Neuronal stem cell (in vitro differentiated cells): ENCODE measurements around the gene CHRNB4.

Source experiments
- DNase-seq: peaks from one replicate; pipeline ENCODE4 v3.0.0-alpha.2; 2013; ENCODE audit warnings: low spot score
- H2AFZ ChIP-seq: one replicate; pipeline ENCODE4 v1.6.1; 2013; ENCODE audit warnings: mild to moderate bottlenecking, low read length, inconsistent platforms
- H2AK5ac ChIP-seq: 2 replicates; pipeline ENCODE4 v1.6.1; 2013; ENCODE audit warnings: low read depth, mild to moderate bottlenecking, inconsistent platforms, low read length, moderate library complexity, mixed read lengths
- H2BK120ac ChIP-seq: 2 replicates; pipeline ENCODE4 v1.6.1; 2013; ENCODE audit warnings: low read depth, mild to moderate bottlenecking, inconsistent platforms, low read length, moderate library complexity, mixed read lengths
- H2BK12ac ChIP-seq: one replicate; pipeline ENCODE4 v1.6.1; 2013; ENCODE audit warnings: low read length, inconsistent platforms
- H2BK15ac ChIP-seq: 2 replicates; pipeline ENCODE4 v1.6.1; 2013; ENCODE audit warnings: mild to moderate bottlenecking, low read length, inconsistent platforms, mixed read lengths
- H2BK5ac ChIP-seq: one replicate; pipeline ENCODE4 v1.6.1; 2013; ENCODE audit warnings: inconsistent platforms, mild to moderate bottlenecking, low read length, moderate library complexity
- H3K14ac ChIP-seq: one replicate; pipeline ENCODE4 v1.6.1; 2013; ENCODE audit warnings: low read length, inconsistent platforms
- H3K18ac ChIP-seq: 2 replicates; pipeline ENCODE4 v1.6.1; 2013; ENCODE audit warnings: low read length, inconsistent platforms
- H3K23ac ChIP-seq: 2 replicates; pipeline ENCODE4 v1.6.1; 2013; ENCODE audit warnings: low read depth, mild to moderate bottlenecking, mixed read lengths, low read length, inconsistent platforms; ENCODE audit not compliant: poor library complexity
- H3K27ac ChIP-seq: replicated peaks from 3 replicates; pipeline ENCODE4 v1.5.1; 2013; ENCODE audit warnings: low read length, inconsistent platforms
- H3K27me3 ChIP-seq, 3 experiments: 2 replicates each; pipeline ENCODE4 v1.6.1; 2013; ENCODE audit warnings: low read length in 3 of 3, mild to moderate bottlenecking in 2 of 3, inconsistent platforms in 1 of 3, low read depth in 1 of 3, mixed read lengths in 1 of 3, moderate library complexity in 1 of 3; ENCODE audit not compliant: control insufficient read depth in 3 of 3, insufficient read depth in 3 of 3
- H3K36me3 ChIP-seq, 2 donors: replicated peaks in 1 of 2; 2 replicates each; pipeline ENCODE4 v1.6.1; 2013; ENCODE audit warnings: low read length in 2 of 2; ENCODE audit not compliant: control insufficient read depth in 2 of 2, insufficient read depth in 2 of 2
- H3K4ac ChIP-seq: 2 replicates; pipeline ENCODE4 v1.6.1; 2013; ENCODE audit warnings: inconsistent platforms, mild to moderate bottlenecking, low read length, moderate library complexity
- H3K4me1 ChIP-seq, 2 donors: 1 replicate in 1 of 2; 2 replicates in 1 of 2; pipeline ENCODE4 v1.6.1; 2013; ENCODE audit warnings: low read length in 2 of 2, low read depth in 1 of 2; ENCODE audit not compliant: control insufficient read depth in 2 of 2, insufficient read depth in 1 of 2
- H3K4me2 ChIP-seq: one replicate; pipeline ENCODE4 v1.6.1; 2013; ENCODE audit warnings: mild to moderate bottlenecking, low read length, inconsistent platforms; ENCODE audit not compliant: insufficient read depth, poor library complexity, severe bottlenecking
- H3K4me3 ChIP-seq, 2 donors: 2 replicates each; pipeline ENCODE4 v1.5.1; 2013; ENCODE audit warnings: low read length in 2 of 2, mild to moderate bottlenecking in 2 of 2, inconsistent platforms in 1 of 2, moderate library complexity in 1 of 2
- H3K79me1 ChIP-seq: one replicate; pipeline ENCODE4 v1.6.1; 2013; ENCODE audit warnings: low read depth, mild to moderate bottlenecking, inconsistent platforms, low read length, moderate library complexity
- H3K9ac ChIP-seq: one replicate; pipeline ENCODE4 v1.6.1; 2013; ENCODE audit warnings: mild to moderate bottlenecking, low read depth, low read length, inconsistent platforms; ENCODE audit not compliant: poor library complexity
- H3K9me3 ChIP-seq, 2 donors: replicated peaks in 1 of 2; 2 replicates each; pipeline versions ENCODE3 to v1.6.1; 2013; ENCODE audit warnings: low read length in 2 of 2, mild to moderate bottlenecking in 2 of 2, inconsistent platforms in 1 of 2, low read depth in 1 of 2, mixed read lengths in 1 of 2, moderate library complexity in 1 of 2; ENCODE audit not compliant: control insufficient read depth in 2 of 2, insufficient read depth in 1 of 2
- H4K8ac ChIP-seq: one replicate; pipeline ENCODE4 v1.6.1; 2013; ENCODE audit warnings: low read depth, mild to moderate bottlenecking, inconsistent platforms, low read length, moderate library complexity
- H4K91ac ChIP-seq: one replicate; pipeline ENCODE4 v1.6.1; 2013; ENCODE audit warnings: low read length, low read depth, mild to moderate bottlenecking, inconsistent platforms; ENCODE audit not compliant: poor library complexity
- WGBS, 2 donors: extraction: QIAGEN DNeasy Blood & Tissue Kit; methylation state at CpG; one replicate each; pipeline ENCODE4 v1.1.7; 2013; ENCODE audit warnings: missing lambda C conversion rate in 2 of 2, mixed read lengths in 1 of 2; ENCODE audit not compliant: insufficient read length in 2 of 2, insufficient replicate concordance in 1 of 2; ENCODE audit errors: extremely low coverage in 2 of 2; 5-methylcytosine and 5-hydroxymethylcytosine counted together

Gene CHRNB4

DNA sequence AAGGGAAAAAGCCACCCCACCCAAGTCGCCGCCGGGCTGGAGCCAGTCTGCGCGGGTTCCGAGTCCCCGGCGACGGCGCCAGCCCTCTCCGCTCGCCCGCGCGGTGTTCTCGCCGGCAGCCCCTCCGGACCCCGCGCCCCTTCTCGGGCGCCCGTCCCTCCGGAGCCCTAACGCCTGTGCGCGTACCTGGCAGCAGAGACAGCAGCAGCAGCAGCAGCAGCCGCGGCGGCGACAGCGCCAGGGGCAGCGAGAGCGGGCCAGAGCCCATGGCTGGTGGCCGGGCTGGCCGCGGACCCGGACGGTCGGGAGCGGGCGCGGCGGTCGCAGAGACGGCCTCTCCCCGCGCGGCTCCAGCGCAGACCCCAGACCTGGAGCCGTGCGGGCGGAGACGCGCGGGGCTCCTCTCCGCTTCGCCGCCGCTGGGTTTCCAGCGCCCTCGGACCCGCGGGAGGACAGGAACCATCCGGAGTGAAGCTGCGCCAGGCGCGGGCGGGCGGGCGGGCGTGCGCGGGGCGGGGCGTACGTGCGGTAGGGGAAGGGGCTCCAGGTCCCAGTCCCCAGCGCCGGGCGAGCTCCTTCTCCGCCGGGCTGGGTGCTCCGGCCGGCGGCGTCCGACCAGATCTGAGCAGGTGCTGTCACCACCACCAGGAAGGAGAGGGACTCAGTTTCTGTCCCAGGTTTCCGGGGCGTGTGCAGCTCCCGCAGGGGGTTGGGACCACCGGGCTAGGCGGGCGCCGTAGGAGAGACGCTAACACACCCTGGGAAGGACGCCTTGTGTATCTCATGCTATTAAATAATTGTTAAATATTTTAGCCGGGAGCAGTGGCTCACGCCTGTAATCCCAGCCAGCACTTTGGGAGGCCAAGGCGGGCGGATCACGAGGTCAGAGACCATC, 20.2 kb downstream of the CHRNB4 start, which contains the start of gene CHRNA3:
CHRNA3 (minus strand) TSS at position 470 of the 895 bp plus-strand sequence; CDS start at position 268, 202 bp downstream.
- no peak within 1 kb of the TSS for H2BK120ac ChIP-seq
- H3K27me3 ChIP-seq, result peaks cover 6 to 72% (median 35%) of the 10 kb centered on the region in 3 experiments
- H3K4me3 ChIP-seq, result peak within 1 kb of the TSS; percentile 41 to 83
- H2AFZ ChIP-seq, result peak within 1 kb of the TSS; percentile 97
- no peaks in the 10 kb centered on the region for H3K36me3 ChIP-seq
- peak within 1 kb of the TSS; percentile 77 for H3K18ac ChIP-seq
- peaks cover 2 to 5% of the 10 kb centered on the region in 2 donors for H3K4me1 ChIP-seq
- no CpG with 5 or more reads among the region's 102 CpGs for WGBS, 2 donors
- H2BK15ac ChIP-seq, result no peak within 1 kb of the TSS
- H3K23ac ChIP-seq, result peak within 1 kb of the TSS; percentile 69
- no peak within 1 kb of the TSS for H2AK5ac ChIP-seq
- no peaks in the 10 kb centered on the region for H3K79me1 ChIP-seq
- H2BK12ac ChIP-seq, result no peak within 1 kb of the TSS
- H3K4me2 ChIP-seq, result peak within 1 kb of the TSS; percentile 94
- no peak within 1 kb of the TSS for H2BK5ac ChIP-seq
- DNase-seq, result peak; percentile 48
- H3K14ac ChIP-seq, result no peak within 1 kb of the TSS
- H3K4ac ChIP-seq, result no peak within 1 kb of the TSS
- H3K9ac ChIP-seq, result peak within 1 kb of the TSS; percentile 80
- H4K8ac ChIP-seq, result no peak within 1 kb of the TSS
- H3K27ac ChIP-seq, result no peak within 1 kb of the TSS
- no peaks in the 10 kb centered on the region for H3K9me3 ChIP-seq
- no peak within 1 kb of the TSS for H4K91ac ChIP-seq

DNA sequence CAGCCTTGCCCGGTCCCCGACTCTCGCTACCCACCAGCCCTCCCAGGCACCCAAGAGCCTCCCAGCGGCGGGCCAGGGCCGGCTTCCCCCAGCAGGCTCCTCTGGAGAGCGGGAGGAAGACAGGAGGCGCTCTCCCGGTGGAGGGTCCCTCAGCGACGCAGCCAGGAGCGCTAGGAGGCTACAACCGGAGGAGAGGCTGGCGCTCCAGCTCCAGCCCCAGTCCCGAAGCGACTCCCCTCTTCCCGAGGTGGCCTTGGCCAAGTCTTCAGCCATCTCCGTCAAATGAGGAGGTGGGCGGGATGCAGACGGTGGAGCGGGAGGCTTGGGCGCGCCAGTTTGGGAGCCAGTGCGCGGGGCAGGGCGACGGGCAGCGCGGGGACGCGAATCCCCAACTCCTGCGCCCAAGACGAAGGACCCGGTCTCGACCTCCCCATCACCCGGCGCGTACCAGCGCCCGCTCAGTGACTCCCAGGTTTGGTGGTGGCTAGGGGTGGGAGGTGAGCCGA, 20.9 kb downstream of the CHRNB4 start:
- Histone ChIP-seq H3K79me1 (no peaks in the 10 kb centered on the region), H2BK15ac (no peak overlapping the region), H3K4me3 (peak overlapping the region; percentile 41 to 83), H3K23ac (peak overlapping the region; percentile 69), H3K27me3 (peaks cover 6 to 68% (median 35%) of the 10 kb centered on the region in 3 experiments), H3K18ac (peak overlapping the region; percentile 77), H3K4ac (no peak overlapping the region), H2BK5ac (no peak overlapping the region), H2AK5ac (no peak overlapping the region), H3K4me1 (peaks cover 2 to 5% of the 10 kb centered on the region in 2 donors), H4K91ac (no peak overlapping the region), H3K9ac (peak overlapping the region; percentile 80), H3K9me3 (no peaks in the 10 kb centered on the region), H4K8ac (no peak overlapping the region), H2BK120ac (no peak overlapping the region), H2AFZ (peak overlapping the region; percentile 97), H2BK12ac (no peak overlapping the region), H3K4me2 (peak overlapping the region; percentile 94), H3K27ac (no peak overlapping the region), H3K36me3 (no peaks in the 10 kb centered on the region), H3K14ac (no peak overlapping the region)
- no CpG with 5 or more reads among the region's 41 CpGs for WGBS, 2 donors
- DNase-seq, result peak; percentile 43

DNA sequence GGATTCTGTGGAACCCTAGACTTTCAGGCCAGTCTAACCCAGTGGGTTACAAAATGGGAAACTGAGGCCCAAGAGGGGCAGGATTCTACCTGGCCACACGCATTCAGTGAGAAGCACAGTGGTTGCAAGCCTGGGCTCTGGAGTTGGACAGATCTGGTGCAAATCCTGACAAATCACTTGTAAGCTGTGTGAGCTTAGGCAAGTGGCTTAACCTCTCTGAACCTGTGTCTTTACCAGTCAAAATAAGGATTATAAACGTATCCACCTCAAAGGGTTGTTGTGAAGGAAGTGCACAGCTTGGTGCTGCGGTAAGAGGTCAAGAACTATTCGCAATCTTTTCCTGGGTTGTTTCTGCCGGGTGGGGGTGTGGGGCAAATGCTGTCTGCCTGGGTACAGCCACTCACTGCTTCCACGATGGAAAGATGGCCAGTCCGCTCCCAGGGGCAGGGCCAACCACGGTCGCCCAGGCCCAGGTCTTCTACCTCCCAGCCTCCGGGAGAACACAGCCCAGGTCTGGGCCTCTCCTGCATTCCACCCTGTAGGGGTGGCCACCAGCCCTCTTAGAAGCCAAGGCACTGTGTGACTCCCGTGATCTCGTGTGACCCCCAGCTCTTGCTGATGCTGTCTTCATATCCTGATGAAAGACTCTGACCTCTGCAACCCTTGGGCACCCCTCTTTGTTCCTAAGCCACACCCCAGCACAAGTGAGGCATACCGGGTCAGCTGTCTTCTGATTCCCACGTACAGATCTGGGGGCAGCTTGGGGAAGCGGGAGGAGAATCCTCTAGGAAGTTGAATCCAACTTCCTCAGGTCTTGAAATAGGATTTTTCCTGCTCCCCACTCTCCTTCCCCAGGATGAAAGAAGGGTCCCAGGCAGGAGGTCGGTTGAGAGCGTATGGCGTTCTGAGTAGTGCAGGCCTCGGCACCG, 21.7 kb downstream of the CHRNB4 start:
- peak overlapping the region; percentile 97 for H2AFZ ChIP-seq
- peaks cover 2 to 5% of the 10 kb centered on the region in 2 donors for H3K4me1 ChIP-seq
- H3K4me2 ChIP-seq, result no peak overlapping the region
- peak overlapping the region; percentile 2 for H3K18ac ChIP-seq
- no peak overlapping the region for H3K23ac ChIP-seq
- H3K27ac ChIP-seq, result no peak overlapping the region
- H4K8ac ChIP-seq, result no peak overlapping the region
- H3K4ac ChIP-seq, result no peak overlapping the region
- H2BK12ac ChIP-seq, result no peak overlapping the region
- H2AK5ac ChIP-seq, result no peak overlapping the region
- no peak overlapping the region for H3K14ac ChIP-seq
- H3K36me3 ChIP-seq, result no peaks in the 10 kb centered on the region
- no peak overlapping the region for H2BK15ac ChIP-seq
- peak overlapping the region; percentile 41 to 83 for H3K4me3 ChIP-seq
- no peaks in the 10 kb centered on the region for H3K79me1 ChIP-seq
- H4K91ac ChIP-seq, result no peak overlapping the region
- WGBS, 2 donors, result no CpG with 5 or more reads among the region's 20 CpGs
- DNase-seq, result peak; percentile 18
- no peaks in the 10 kb centered on the region for H3K9me3 ChIP-seq
- no peak overlapping the region for H2BK120ac ChIP-seq
- H3K27me3 ChIP-seq, result peaks cover 6 to 67% (median 35%) of the 10 kb centered on the region in 3 experiments
- no peak overlapping the region for H3K9ac ChIP-seq
- H2BK5ac ChIP-seq, result no peak overlapping the region
